DND-41 (cell line): Measurements from ENCODE around the gene SNCB.

Source experiments
- EZH2 ChIP-seq: IDR thresholded peaks from 3 replicates; pipeline ENCODE4 v1.6.1; 2012; ENCODE audit warnings: borderline replicate concordance, low read depth, mild to moderate bottlenecking, moderate library complexity, low read length, inconsistent platforms; ENCODE audit not compliant: severe bottlenecking
- TF ChIP-seq, protein P1 (sequence below): IDR thresholded peaks from 2 replicates; pipeline ENCODE4 v1.5.1; 2012; ENCODE audit warnings: borderline replicate concordance, low read length, moderate library complexity, mild to moderate bottlenecking; ENCODE audit not compliant: poor library complexity, severe bottlenecking; ENCODE audit errors: extremely low read depth

DNA sequence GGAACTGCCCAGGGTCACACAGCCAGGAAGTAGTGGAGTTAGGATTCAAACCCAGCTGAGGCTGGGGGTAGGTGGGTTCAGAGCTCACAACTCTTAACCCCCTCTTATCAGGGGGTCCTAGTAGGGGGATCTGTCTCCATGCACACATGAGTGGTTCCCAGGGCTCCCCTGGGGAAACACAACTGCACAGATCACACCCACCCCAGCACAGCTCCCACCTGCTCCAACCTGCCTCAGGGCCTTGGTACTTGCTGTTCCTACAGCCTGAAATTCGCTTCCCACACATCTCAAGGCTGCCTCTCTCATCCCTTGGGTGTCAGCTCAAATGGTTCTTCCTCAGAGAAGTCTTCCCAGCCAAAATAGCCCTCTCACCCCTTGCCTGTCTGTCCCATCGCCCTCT, 4.8 kb downstream of the SNCB start:
- TF ChIP-seq, protein P1, sequence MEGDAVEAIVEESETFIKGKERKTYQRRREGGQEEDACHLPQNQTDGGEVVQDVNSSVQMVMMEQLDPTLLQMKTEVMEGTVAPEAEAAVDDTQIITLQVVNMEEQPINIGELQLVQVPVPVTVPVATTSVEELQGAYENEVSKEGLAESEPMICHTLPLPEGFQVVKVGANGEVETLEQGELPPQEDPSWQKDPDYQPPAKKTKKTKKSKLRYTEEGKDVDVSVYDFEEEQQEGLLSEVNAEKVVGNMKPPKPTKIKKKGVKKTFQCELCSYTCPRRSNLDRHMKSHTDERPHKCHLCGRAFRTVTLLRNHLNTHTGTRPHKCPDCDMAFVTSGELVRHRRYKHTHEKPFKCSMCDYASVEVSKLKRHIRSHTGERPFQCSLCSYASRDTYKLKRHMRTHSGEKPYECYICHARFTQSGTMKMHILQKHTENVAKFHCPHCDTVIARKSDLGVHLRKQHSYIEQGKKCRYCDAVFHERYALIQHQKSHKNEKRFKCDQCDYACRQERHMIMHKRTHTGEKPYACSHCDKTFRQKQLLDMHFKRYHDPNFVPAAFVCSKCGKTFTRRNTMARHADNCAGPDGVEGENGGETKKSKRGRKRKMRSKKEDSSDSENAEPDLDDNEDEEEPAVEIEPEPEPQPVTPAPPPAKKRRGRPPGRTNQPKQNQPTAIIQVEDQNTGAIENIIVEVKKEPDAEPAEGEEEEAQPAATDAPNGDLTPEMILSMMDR = no peak
- no peak for TF ChIP-seq EZH2
